HG02642 (cell line): ENCODE results near the gene EIF2B4.
A peak's percentile ranks its signal among the peaks of the same experiment; 100 is the strongest.
"Not testable (repeated sequence)": the region's sequence is repeated elsewhere in the genome, so short reads cannot be mapped to it uniquely, and the experiment has no call there.

ENCODE experiments used
- ATAC-seq: cut with Tn5 transposase; IDR thresholded peaks from one replicate; pipeline ENCODE4 v1.9.1; 2021; ENCODE audit warnings: mild to moderate bottlenecking; ENCODE audit not compliant: unreplicated experiment, poor library complexity

The EIF2B4 gene

GRCh38 chr2:27378096-27378808 is 8.1 kb upstream of the EIF2B4 start:
- ATAC-seq, result no peak

GRCh38 chr2:27377618-27378095 is 7.5 kb upstream of the EIF2B4 start:
- ATAC-seq, result no peak

- ATAC-seq, result no peak
Observed at GRCh38 chr2:27376866-27377617, 6.9 kb upstream of the EIF2B4 start.

GRCh38 chr2:27376151-27376865 is 6.2 kb upstream of the EIF2B4 start:
- ATAC-seq, result no peak

- no peak for ATAC-seq
Observed at GRCh38 chr2:27375513-27376099, 5.5 kb upstream of the EIF2B4 start.

GRCh38 chr2:27373567-27373966 is 3.4 kb upstream of the EIF2B4 start:
- ATAC-seq, result no peak

GRCh38 chr2:27372937-27373336 is 2.8 kb upstream of the EIF2B4 start:
- no peak for ATAC-seq

GRCh38 chr2:27370816-27371620 is 880 bp upstream of the EIF2B4 start:
- ATAC-seq, result peak; percentile 31

GRCh38 chr2:27369471-27370025 is 590 bp downstream of the EIF2B4 start:
- ATAC-seq, result no peak

- ATAC-seq, result no peak
Observed at GRCh38 chr2:27363933-27364332, 6.2 kb downstream of the EIF2B4 start.

GRCh38 chr2:27362678-27363420 is 7.3 kb downstream of the EIF2B4 start:
- ATAC-seq, result no peak

- ATAC-seq, result peak; percentile 89
Observed at GRCh38 chr2:27356382-27357181, 13.6 kb downstream of the EIF2B4 start, which contains the start of gene GTF3C2. Gene GTF3C2, minus strand, starts transcription at chr2:27356764. Its CDS starts 13,210 bp downstream, at chr2:27343554.

GRCh38 chr2:27356056-27356381 is 14.1 kb downstream of the EIF2B4 start:
- peak; percentile 34 for ATAC-seq

GRCh38 chr2:27354597-27354927 is 15.6 kb downstream of the EIF2B4 start:
- no peak for ATAC-seq

- ATAC-seq, result no peak
Observed at GRCh38 chr2:27353762-27354596, 16.2 kb downstream of the EIF2B4 start.

GRCh38 chr2:27353386-27353761 is 16.8 kb downstream of the EIF2B4 start:
- not testable (repeated sequence) for ATAC-seq

- ATAC-seq, result no peak
Observed at GRCh38 chr2:27351802-27352598, 18.1 kb downstream of the EIF2B4 start.
